Measurements from ENCODE around the gene SMAD4. TPM values are rescaled to one million over a fixed set of nuclear protein-coding genes. Genes with fewer than 3 reads are reported as not detected.

SMAD4 gene
- total and polyA plus RNA-seq, 2 of the 13 experiments (the other 11 are each of a cell fraction or from before 2014, with no cell fraction given) = 70.2 to 72.0 TPM

DNA sequence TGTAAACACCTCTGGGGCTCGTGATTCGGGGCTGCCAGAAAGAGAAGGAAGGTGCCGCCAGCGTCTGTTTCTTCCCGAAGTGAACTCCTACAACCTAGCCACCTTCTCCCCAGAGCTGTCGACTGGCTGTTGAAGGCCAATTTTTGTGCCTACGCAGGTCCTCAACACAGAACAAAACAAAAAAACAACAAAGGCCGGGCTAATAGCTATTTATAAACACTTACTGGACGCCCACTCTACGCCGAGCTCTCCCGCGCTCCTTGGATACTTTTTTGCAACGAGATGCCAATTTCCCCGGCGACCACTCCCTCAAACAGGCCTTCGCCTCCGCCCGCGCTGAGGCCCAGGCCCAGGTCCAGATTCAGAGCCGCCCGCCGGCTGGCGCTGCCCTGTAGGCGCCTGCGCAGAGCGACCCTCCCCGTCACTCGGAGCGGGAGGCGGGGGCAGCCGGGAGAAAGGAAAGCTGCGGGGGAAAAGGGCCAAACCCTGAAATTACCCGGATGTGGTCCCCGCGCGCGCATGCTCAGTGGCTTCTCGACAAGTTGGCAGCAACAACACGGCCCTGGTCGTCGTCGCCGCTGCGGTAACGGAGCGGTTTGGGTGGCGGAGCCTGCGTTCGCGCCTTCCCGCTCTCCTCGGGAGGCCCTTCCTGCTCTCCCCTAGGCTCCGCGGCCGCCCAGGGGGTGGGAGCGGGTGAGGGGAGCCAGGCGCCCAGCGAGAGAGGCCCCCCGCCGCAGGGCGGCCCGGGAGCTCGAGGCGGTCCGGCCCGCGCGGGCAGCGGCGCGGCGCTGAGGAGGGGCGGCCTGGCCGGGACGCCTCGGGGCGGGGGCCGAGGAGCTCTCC, at the start of gene SMAD4 (continued):
- TF ChIP-seq SP1 (IDR thresholded peaks at IDR 0.05) (no peak), SP1 (CRISPR knock-in tag; IDR thresholded peaks at IDR 0.05) (peak; percentile 30; the same call in 1 of the 2 replicates), KDM2A (CRISPR knock-in tag; IDR thresholded peaks at IDR 0.05; ENCODE audit: borderline replicate concordance, low read depth) (peak; percentile 76; the same call in 1 of the 2 replicates), IRF2 (CRISPR knock-in tag; IDR thresholded peaks at IDR 0.05) (peak; percentile 36; the same call in 1 of the 2 replicates), NFYC (CRISPR knock-in tag; IDR thresholded peaks at IDR 0.05) (0 out of 2 replicates have a peak, but pooled peaks have one; percentile 20), ZNF331 (CRISPR knock-in tag; IDR thresholded peaks at IDR 0.05) (no peak; the same call in 1 of the 2 replicates), ZFX (CRISPR knock-in tag; IDR thresholded peaks at IDR 0.05; ENCODE audit: low read depth) (peak; percentile 95), ZNF432 (CRISPR knock-in tag; IDR thresholded peaks at IDR 0.05; ENCODE audit: borderline replicate concordance) (no peak), TBX2 (CRISPR knock-in tag; IDR thresholded peaks at IDR 0.05; ENCODE audit: borderline replicate concordance) (peak; percentile 40; the same call in 1 of the 2 replicates), ZNF792 (CRISPR knock-in tag; IDR thresholded peaks at IDR 0.05) (peak; percentile 64)
- TF ChIP-seq, protein P1, sequence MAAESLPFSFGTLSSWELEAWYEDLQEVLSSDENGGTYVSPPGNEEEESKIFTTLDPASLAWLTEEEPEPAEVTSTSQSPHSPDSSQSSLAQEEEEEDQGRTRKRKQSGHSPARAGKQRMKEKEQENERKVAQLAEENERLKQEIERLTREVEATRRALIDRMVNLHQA (CRISPR knock-in tag; IDR thresholded peaks at IDR 0.05) = no peak
- TF ChIP-seq, protein P2, sequence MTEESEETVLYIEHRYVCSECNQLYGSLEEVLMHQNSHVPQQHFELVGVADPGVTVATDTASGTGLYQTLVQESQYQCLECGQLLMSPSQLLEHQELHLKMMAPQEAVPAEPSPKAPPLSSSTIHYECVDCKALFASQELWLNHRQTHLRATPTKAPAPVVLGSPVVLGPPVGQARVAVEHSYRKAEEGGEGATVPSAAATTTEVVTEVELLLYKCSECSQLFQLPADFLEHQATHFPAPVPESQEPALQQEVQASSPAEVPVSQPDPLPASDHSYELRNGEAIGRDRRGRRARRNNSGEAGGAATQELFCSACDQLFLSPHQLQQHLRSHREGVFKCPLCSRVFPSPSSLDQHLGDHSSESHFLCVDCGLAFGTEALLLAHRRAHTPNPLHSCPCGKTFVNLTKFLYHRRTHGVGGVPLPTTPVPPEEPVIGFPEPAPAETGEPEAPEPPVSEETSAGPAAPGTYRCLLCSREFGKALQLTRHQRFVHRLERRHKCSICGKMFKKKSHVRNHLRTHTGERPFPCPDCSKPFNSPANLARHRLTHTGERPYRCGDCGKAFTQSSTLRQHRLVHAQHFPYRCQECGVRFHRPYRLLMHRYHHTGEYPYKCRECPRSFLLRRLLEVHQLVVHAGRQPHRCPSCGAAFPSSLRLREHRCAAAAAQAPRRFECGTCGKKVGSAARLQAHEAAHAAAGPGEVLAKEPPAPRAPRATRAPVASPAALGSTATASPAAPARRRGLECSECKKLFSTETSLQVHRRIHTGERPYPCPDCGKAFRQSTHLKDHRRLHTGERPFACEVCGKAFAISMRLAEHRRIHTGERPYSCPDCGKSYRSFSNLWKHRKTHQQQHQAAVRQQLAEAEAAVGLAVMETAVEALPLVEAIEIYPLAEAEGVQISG (CRISPR knock-in tag; IDR thresholded peaks at IDR 0.05) = peak; percentile 85
- TF ChIP-seq, protein P3, sequence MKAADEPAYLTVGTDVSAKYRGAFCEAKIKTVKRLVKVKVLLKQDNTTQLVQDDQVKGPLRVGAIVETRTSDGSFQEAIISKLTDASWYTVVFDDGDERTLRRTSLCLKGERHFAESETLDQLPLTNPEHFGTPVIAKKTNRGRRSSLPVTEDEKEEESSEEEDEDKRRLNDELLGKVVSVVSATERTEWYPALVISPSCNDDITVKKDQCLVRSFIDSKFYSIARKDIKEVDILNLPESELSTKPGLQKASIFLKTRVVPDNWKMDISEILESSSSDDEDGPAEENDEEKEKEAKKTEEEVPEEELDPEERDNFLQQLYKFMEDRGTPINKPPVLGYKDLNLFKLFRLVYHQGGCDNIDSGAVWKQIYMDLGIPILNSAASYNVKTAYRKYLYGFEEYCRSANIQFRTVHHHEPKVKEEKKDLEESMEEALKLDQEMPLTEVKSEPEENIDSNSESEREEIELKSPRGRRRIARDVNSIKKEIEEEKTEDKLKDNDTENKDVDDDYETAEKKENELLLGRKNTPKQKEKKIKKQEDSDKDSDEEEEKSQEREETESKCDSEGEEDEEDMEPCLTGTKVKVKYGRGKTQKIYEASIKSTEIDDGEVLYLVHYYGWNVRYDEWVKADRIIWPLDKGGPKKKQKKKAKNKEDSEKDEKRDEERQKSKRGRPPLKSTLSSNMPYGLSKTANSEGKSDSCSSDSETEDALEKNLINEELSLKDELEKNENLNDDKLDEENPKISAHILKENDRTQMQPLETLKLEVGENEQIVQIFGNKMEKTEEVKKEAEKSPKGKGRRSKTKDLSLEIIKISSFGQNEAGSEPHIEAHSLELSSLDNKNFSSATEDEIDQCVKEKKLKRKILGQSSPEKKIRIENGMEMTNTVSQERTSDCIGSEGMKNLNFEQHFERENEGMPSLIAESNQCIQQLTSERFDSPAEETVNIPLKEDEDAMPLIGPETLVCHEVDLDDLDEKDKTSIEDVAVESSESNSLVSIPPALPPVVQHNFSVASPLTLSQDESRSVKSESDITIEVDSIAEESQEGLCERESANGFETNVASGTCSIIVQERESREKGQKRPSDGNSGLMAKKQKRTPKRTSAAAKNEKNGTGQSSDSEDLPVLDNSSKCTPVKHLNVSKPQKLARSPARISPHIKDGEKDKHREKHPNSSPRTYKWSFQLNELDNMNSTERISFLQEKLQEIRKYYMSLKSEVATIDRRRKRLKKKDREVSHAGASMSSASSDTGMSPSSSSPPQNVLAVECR (CRISPR knock-in tag; IDR thresholded peaks at IDR 0.05; ENCODE audit: borderline replicate concordance) = peak; percentile 84
- TF ChIP-seq, protein P4, sequence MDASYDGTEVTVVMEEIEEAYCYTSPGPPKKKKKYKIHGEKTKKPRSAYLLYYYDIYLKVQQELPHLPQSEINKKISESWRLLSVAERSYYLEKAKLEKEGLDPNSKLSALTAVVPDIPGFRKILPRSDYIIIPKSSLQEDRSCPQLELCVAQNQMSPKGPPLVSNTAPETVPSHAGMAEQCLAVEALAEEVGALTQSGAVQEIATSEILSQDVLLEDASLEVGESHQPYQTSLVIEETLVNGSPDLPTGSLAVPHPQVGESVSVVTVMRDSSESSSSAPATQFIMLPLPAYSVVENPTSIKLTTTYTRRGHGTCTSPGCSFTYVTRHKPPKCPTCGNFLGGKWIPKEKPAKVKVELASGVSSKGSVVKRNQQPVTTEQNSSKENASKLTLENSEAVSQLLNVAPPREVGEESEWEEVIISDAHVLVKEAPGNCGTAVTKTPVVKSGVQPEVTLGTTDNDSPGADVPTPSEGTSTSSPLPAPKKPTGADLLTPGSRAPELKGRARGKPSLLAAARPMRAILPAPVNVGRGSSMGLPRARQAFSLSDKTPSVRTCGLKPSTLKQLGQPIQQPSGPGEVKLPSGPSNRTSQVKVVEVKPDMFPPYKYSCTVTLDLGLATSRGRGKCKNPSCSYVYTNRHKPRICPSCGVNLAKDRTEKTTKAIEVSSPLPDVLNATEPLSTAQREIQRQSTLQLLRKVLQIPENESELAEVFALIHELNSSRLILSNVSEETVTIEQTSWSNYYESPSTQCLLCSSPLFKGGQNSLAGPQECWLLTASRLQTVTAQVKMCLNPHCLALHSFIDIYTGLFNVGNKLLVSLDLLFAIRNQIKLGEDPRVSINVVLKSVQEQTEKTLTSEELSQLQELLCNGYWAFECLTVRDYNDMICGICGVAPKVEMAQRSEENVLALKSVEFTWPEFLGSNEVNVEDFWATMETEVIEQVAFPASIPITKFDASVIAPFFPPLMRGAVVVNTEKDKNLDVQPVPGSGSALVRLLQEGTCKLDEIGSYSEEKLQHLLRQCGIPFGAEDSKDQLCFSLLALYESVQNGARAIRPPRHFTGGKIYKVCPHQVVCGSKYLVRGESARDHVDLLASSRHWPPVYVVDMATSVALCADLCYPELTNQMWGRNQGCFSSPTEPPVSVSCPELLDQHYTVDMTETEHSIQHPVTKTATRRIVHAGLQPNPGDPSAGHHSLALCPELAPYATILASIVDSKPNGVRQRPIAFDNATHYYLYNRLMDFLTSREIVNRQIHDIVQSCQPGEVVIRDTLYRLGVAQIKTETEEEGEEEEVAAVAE (CRISPR knock-in tag; IDR thresholded peaks at IDR 0.05; ENCODE audit: borderline replicate concordance) = no peak
